SK-N-MC (cell line): ENCODE data around the gene NEB.

Experiments
- EZH2 ChIP-seq: fragments of 200-600 bp; sonication (generic); IDR thresholded peaks from one replicate; pipeline ENCODE4 v1.6.1; 2017; ENCODE audit warnings: antibody characterized with exemption
- FOXP2 ChIP-seq: optimal IDR thresholded peaks from 2 replicates; pipeline ENCODE3; 2011; ENCODE audit warnings: mild to moderate bottlenecking, moderate library complexity; ENCODE audit not compliant: insufficient read depth; ENCODE audit errors: extremely low read length, control extremely low read depth
- POLR2AphosphoS5 ChIP-seq: IDR thresholded peaks from 2 replicates; pipeline ENCODE4 v1.6.1; 2012; ENCODE audit warnings: mild to moderate bottlenecking, low read depth, low read length, borderline replicate concordance

GRCh38 chr2:151637271-151637781 lies 97.0 kb downstream of the NEB start:
- no peak for TF ChIP-seq EZH2
- 0 out of 2 replicates have a peak, but pooled peaks have one; percentile 26 for TF ChIP-seq POLR2AphosphoS5
- no peak for TF ChIP-seq FOXP2
